GM12892 (cell line): ENCODE results near the gene HSPB6.

Experiments used
- POLR2A ChIP-seq: IDR thresholded peaks from 2 replicates; pipeline ENCODE4 v1.6.1; 2011; ENCODE audit warnings: low read depth, low read length, control low read depth
- POLR2AphosphoS5 ChIP-seq: IDR thresholded peaks from 2 replicates; pipeline ENCODE4 v1.6.1; 2011; ENCODE audit warnings: low read depth, low read length, control low read depth
- TAF1 ChIP-seq: IDR thresholded peaks from 2 replicates; pipeline ENCODE4 v1.6.1; 2011; ENCODE audit warnings: low read depth, mild to moderate bottlenecking, control low read depth, low read length, borderline replicate concordance

DNA sequence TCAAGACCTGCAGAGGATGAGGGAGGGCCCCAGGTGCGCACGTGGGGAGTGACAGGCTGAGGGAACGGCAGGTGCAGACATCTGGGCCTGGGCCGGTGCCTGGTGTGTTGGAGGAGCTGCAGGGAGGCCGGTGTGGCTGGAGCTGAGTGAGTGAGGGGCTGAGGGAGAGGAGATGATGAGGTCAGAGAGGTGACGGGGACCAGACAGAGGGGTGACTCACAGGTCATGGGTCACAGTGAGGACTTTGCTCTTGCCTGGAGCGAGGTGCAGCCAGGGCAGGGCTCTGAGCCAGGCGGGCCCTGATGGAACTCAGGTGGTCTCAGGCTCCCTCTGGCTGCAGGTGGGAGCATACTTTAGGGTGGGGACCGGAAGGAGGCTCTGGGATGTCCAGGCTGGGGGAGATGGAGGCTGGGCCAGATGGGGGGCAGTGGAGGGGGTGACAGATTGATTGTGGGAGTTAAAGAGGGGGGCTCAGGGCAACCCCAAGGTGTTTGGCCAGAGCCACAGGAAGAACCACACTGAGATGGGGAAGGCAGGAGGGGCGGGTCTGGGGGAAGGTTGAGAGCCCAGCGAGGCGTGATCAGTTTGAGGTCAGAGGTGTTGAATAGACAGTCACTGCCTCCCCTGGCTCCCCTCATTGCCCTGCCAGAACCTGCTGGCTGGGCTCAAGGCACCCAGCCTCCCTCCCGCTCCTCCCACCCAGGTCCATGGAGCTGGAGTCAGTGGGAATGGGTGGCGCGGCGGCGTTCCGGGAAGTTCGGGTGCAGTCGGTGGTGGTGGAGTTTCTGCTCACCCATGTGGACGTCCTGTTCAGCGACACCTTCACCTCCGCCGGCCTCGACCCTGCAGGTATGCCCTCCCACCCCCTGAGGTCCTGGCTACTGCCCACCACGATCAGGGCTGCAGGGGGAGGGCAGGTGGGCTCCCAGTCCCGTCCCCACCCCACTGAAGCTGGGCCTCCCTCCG is 26.9 kb upstream of the HSPB6 start:
- TF ChIP-seq POLR2AphosphoS5 (no peak), POLR2A (no peak), TAF1 (no peak)
